ENCODE measurements around the gene STX10. TPM values are rescaled to one million over a fixed set of nuclear protein-coding genes. Genes with fewer than 3 reads are reported as not detected.

Gene STX10
- total and polyA plus RNA-seq, 9 donors: 15.3 to 57.8 (median 43.0) TPM

- no peaks in the 10 kb centered on the region for H3K27me3 ChIP-seq
- H3K9me3 ChIP-seq: no peaks in the 10 kb centered on the region
- no peak for TF ChIP-seq EP300 (IDR thresholded peaks at IDR 0.05)
- TF ChIP-seq, protein P1, sequence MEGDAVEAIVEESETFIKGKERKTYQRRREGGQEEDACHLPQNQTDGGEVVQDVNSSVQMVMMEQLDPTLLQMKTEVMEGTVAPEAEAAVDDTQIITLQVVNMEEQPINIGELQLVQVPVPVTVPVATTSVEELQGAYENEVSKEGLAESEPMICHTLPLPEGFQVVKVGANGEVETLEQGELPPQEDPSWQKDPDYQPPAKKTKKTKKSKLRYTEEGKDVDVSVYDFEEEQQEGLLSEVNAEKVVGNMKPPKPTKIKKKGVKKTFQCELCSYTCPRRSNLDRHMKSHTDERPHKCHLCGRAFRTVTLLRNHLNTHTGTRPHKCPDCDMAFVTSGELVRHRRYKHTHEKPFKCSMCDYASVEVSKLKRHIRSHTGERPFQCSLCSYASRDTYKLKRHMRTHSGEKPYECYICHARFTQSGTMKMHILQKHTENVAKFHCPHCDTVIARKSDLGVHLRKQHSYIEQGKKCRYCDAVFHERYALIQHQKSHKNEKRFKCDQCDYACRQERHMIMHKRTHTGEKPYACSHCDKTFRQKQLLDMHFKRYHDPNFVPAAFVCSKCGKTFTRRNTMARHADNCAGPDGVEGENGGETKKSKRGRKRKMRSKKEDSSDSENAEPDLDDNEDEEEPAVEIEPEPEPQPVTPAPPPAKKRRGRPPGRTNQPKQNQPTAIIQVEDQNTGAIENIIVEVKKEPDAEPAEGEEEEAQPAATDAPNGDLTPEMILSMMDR (IDR thresholded peaks at IDR 0.05): no peak
- TF ChIP-seq POLR2A (IDR thresholded peaks at IDR 0.05): no peak
- DNase-seq: peak in 1 of 5 donors; percentile 34
- no peaks in the 10 kb centered on the region for H3K36me3 ChIP-seq
- peaks cover 7% of the 10 kb centered on the region for H3K4me1 ChIP-seq (ENCODE audit: insufficient read depth)
- no peak overlapping the region for H3K27ac ChIP-seq
- H3K4me3 ChIP-seq: no peak overlapping the region
- 46 to 69% (median 55%) methylated on average over 16 of the region's 16 CpGs for WGBS, 3 donors
- intact Hi-C loops (cut with DNase I): loop anchor here in 1 of 4 donors (10.0 kb wide), 1 partner anchor 118 kb away; no protein-coding TSS in a partner anchor
These were observed 3.2 kb downstream of the STX10 start for GRCh38 chr19:13146763-13147563.

DNA sequence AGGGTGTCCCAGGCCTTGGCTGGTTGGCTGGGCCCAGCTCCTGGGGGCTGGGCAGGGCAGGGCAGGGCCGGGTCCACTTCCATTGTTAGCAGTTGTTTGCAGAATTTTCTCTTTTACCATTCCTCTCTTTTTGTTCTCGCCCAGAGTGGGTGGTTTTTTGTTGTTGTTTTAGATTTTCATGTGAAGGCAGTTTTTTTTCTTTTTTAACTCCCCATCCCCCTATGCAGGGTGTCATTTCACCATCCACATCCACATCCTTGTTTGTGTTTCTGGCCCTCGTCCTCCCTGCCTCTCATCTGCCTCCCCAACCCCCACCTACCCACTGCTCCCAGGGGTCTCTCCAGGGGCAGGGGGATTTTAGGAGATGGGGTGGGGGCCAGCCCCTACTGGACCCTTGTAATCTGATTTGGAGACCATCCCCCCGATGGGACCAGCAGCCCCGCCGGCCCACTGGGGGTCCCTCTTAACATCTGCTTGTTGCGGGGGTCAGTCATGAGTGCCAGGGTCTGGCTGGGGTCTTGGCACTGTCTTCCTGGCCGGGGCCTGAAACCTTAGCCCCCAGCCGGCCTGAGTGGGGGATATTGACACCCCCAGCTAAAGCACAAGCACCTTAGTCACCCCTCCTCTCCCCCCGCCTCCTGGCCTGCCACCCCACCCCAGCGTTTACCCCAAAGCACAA is 10.4 kb downstream of the STX10 start:
- no peaks in the 10 kb centered on the region for H3K27me3 ChIP-seq
- intact Hi-C loops (cut with DNase I): loop anchor here in 1 of 4 donors (10.0 kb wide), 1 partner anchor 125 kb away; no protein-coding TSS in a partner anchor
- H3K9me3 ChIP-seq: no peaks in the 10 kb centered on the region
- no peak overlapping the region for H3K27ac ChIP-seq
- no peak overlapping the region for H3K4me3 ChIP-seq
- no peak for DNase-seq
- H3K4me1 ChIP-seq (ENCODE audit: insufficient read depth): no peaks in the 10 kb centered on the region
- no peak for TF ChIP-seq POLR2A (IDR thresholded peaks at IDR 0.05)
- TF ChIP-seq EP300 (IDR thresholded peaks at IDR 0.05): no peak
- TF ChIP-seq, protein P1 (IDR thresholded peaks at IDR 0.05): no peak
- 44 to 74% (median 62%) methylated on average over 4 to 11 of the region's 11 CpGs for WGBS, 3 donors
- no peaks in the 10 kb centered on the region for H3K36me3 ChIP-seq

DNA sequence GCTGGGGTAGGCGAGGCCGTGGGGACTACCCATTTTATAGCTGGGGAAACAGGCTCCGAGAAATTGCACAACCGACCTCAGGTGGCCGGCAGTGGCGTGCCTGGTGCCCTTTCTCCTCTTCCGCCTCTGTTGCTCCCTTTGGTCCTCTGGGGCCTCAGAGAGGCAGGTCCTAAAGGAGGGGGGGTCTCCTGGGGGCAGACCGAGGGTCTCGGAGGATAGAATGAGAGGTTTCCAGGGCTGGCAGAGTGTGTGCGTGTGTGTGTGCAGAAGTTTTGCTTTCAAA is 11.3 kb downstream of the STX10 start:
- H3K9me3 ChIP-seq: no peaks in the 10 kb centered on the region
- intact Hi-C loops (cut with DNase I): no loop called here
- 79 to 84% (median 84%) methylated on average over 10 of the region's 10 CpGs for WGBS, 3 donors
- H3K27ac ChIP-seq: no peak overlapping the region
- H3K36me3 ChIP-seq: no peaks in the 10 kb centered on the region
- no peak overlapping the region for H3K4me3 ChIP-seq
- no peaks in the 10 kb centered on the region for H3K4me1 ChIP-seq (ENCODE audit: insufficient read depth)
- H3K27me3 ChIP-seq: no peaks in the 10 kb centered on the region
- no peak for DNase-seq
- TF ChIP-seq, protein P1 (IDR thresholded peaks at IDR 0.05): no peak
- TF ChIP-seq POLR2A (IDR thresholded peaks at IDR 0.05): no peak
- TF ChIP-seq EP300 (IDR thresholded peaks at IDR 0.05): no peak

- Histone ChIP-seq H3K27ac (no peak overlapping the region), H3K4me3 (no peak overlapping the region), H3K36me3 (no peaks in the 10 kb centered on the region), H3K4me1 (ENCODE audit: insufficient read depth) (no peaks in the 10 kb centered on the region), H3K27me3 (no peaks in the 10 kb centered on the region), H3K9me3 (no peaks in the 10 kb centered on the region)
- WGBS, 3 donors: 81 to 88% (median 87%) methylated on average over 40 of the region's 40 CpGs
- intact Hi-C loops (cut with DNase I): no loop called here
- TF ChIP-seq EP300 (IDR thresholded peaks at IDR 0.05): no peak
- TF ChIP-seq, protein P1 (IDR thresholded peaks at IDR 0.05): no peak
- TF ChIP-seq POLR2A (IDR thresholded peaks at IDR 0.05): no peak
- DNase-seq: no peak
These were observed 11.8 kb downstream of the STX10 start for GRCh38 chr19:13138171-13138915.
